Body of pancreas (tissue), 4 donors: ENCODE results near the gene OR14K1.
"Not testable (repeated sequence)": the region's sequence is repeated elsewhere in the genome, so short reads cannot be mapped to it uniquely, and the experiment has no call there.

Experiments
- POLR2A ChIP-seq, 3 donors: fragments of 450-650 bp; IDR thresholded peaks; one replicate each; pipeline ENCODE4 v1.6.1; 2016; ENCODE audit warnings: antibody characterized with exemption in 3 of 3, mild to moderate bottlenecking in 2 of 3
- TF ChIP-seq, protein P1 (sequence below), 7 experiments: fragments of 450-650 bp in 4 of 7; fragments of 200-600 bp in 3 of 7; sonication (generic) in 3 of 7; IDR thresholded peaks; one replicate each; pipeline ENCODE4 v1.5.1; 2016 to 2019; ENCODE audit warnings: antibody characterized with exemption in 7 of 7

DNA sequence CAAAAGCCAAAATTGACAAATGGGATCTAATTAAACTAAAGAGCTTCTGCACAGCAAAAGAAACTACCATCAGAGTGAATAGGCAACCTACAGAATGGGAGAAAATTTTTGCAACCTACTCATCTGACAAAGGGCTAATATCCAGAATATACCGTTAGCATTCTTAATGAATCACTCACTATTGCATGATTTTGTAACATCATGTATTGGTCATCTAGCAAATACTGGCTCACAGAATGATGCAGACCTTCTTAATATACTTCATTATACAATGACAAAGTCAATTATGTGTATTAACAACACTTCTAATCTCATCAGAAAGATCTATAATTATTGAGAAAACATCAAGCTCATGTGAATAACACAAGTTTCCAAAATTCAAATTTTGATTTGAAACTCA is 15.9 kb downstream of the OR14K1 start:
- TF ChIP-seq, protein P1, sequence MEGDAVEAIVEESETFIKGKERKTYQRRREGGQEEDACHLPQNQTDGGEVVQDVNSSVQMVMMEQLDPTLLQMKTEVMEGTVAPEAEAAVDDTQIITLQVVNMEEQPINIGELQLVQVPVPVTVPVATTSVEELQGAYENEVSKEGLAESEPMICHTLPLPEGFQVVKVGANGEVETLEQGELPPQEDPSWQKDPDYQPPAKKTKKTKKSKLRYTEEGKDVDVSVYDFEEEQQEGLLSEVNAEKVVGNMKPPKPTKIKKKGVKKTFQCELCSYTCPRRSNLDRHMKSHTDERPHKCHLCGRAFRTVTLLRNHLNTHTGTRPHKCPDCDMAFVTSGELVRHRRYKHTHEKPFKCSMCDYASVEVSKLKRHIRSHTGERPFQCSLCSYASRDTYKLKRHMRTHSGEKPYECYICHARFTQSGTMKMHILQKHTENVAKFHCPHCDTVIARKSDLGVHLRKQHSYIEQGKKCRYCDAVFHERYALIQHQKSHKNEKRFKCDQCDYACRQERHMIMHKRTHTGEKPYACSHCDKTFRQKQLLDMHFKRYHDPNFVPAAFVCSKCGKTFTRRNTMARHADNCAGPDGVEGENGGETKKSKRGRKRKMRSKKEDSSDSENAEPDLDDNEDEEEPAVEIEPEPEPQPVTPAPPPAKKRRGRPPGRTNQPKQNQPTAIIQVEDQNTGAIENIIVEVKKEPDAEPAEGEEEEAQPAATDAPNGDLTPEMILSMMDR (IDR thresholded peaks at IDR 0.05) = not testable (repeated sequence)
- not testable (repeated sequence) for TF ChIP-seq POLR2A (IDR thresholded peaks at IDR 0.05)
